Mesendoderm (in vitro differentiated cells): ENCODE data around the gene MAEA.
A peak's percentile ranks its signal among the peaks of the same experiment; 100 is the strongest.

Source experiments
- DNase-seq: peaks from one replicate; pipeline ENCODE4 v3.0.0; 2013
- H2AK5ac ChIP-seq: 2 replicates; pipeline ENCODE4 v1.6.1; 2013; ENCODE audit warnings: low read length, inconsistent platforms
- H2BK120ac ChIP-seq: 2 replicates; pipeline ENCODE4 v1.6.1; 2013; ENCODE audit warnings: low read depth, mild to moderate bottlenecking, low read length, moderate library complexity, mixed read lengths
- H2BK15ac ChIP-seq: replicated peaks from 2 replicates; pipeline ENCODE4 v1.6.1; 2013; ENCODE audit warnings: low read depth, mild to moderate bottlenecking, moderate library complexity
- H2BK5ac ChIP-seq: 2 replicates; pipeline ENCODE4 v1.6.1; 2013; ENCODE audit warnings: low read length, inconsistent platforms
- H3K18ac ChIP-seq: 2 replicates; pipeline ENCODE4 v1.6.1; 2013; ENCODE audit warnings: mild to moderate bottlenecking, low read length, mixed read lengths
- H3K23ac ChIP-seq: one replicate; pipeline ENCODE4 v1.6.1; 2013; ENCODE audit warnings: low read length
- H3K27ac ChIP-seq: 2 replicates; pipeline ENCODE4 v1.5.1; 2013; ENCODE audit warnings: low read depth, mild to moderate bottlenecking, inconsistent platforms, low read length, moderate library complexity
- H3K27me3 ChIP-seq: 2 replicates; pipeline ENCODE4 v1.6.1; 2013; ENCODE audit warnings: low read length, control low read depth, mild to moderate bottlenecking, inconsistent platforms; ENCODE audit not compliant: insufficient read depth, poor library complexity
- H3K36me3 ChIP-seq: 2 replicates; pipeline ENCODE4 v1.6.1; 2013; ENCODE audit warnings: low read length, inconsistent platforms; ENCODE audit not compliant: control insufficient read depth, insufficient read depth
- H3K4ac ChIP-seq: one replicate; pipeline ENCODE4 v1.6.1; 2013; ENCODE audit warnings: low read depth, mild to moderate bottlenecking, low read length, moderate library complexity
- H3K4me1 ChIP-seq: 2 replicates; pipeline ENCODE4 v1.6.1; 2013; ENCODE audit warnings: low read depth, low read length, inconsistent platforms; ENCODE audit not compliant: control insufficient read depth
- H3K4me2 ChIP-seq: 2 replicates; pipeline ENCODE4 v1.6.1; 2013; ENCODE audit warnings: low read length
- H3K4me3 ChIP-seq: 2 replicates; pipeline ENCODE4 v1.5.1; 2013; ENCODE audit warnings: mild to moderate bottlenecking, low read length
- H3K56ac ChIP-seq: one replicate; pipeline ENCODE4 v1.6.1; 2013; ENCODE audit warnings: low read length
- H3K79me1 ChIP-seq: 2 replicates; pipeline ENCODE4 v1.6.1; 2013; ENCODE audit warnings: low read length, inconsistent platforms
- H3K79me2 ChIP-seq: 2 replicates; pipeline ENCODE4 v1.6.1; 2013; ENCODE audit warnings: mild to moderate bottlenecking, low read length; ENCODE audit not compliant: control insufficient read depth, insufficient read depth
- H3K9ac ChIP-seq: 2 replicates; pipeline ENCODE4 v1.6.1; 2013; ENCODE audit warnings: low read length, inconsistent platforms
- H4K5ac ChIP-seq: one replicate; pipeline ENCODE4 v1.6.1; 2013; ENCODE audit warnings: low read length
- H4K8ac ChIP-seq: one replicate; pipeline ENCODE4 v1.6.1; 2013; ENCODE audit warnings: low read depth, mild to moderate bottlenecking, control low read depth, low read length, moderate library complexity
- WGBS: extraction: QIAGEN DNeasy Blood & Tissue Kit; methylation state at CpG from one replicate; pipeline ENCODE4 v1.1.7; 2013; ENCODE audit warnings: low lambda C conversion rate, missing lambda C conversion rate; ENCODE audit not compliant: insufficient coverage; ENCODE audit errors: extremely low coverage; 5-methylcytosine and 5-hydroxymethylcytosine counted together

MAEA gene

DNA sequence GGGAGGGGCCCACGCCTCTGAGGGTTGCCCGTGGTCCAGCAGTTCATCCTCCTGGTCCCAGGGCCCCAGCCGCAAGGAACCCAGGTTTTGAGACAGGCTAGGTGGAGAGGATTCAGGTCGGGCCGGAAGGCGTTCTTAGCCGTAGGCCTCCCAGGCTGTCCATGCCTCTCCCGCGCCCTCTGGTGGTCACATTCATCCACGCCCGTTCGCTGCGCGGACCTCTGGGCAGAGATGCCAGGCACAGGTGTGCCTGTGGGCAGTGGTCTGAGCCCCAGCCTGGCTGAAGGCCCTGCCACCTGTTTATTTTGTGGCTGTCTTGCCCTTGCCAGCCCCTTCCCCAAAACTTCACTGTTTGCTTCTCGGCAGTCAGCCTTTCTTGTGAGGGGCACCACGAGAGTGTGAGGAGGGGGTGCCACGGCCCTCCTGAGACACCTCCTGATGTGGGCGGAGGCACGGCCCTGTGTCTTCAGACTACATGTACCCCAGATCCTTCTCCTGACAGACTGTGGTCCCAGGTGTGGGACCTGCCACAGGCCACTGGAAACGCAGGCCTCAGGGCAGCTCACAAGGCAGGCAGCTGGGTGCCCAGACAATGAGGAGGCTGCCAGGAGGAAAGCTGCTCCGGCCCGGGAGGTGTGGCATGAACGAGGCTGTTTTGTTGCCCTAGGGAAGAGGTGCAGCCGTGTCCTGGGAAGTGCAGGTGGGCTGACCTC lies 62.3 kb downstream of the MAEA start:
- no peak overlapping the region for H3K4ac ChIP-seq
- peak; percentile 78 for DNase-seq
- H3K79me1 ChIP-seq: peaks cover 5% of the 10 kb centered on the region
- no peaks in the 10 kb centered on the region for H3K79me2 ChIP-seq
- H2BK5ac ChIP-seq: no peak overlapping the region
- no peak overlapping the region for H3K4me3 ChIP-seq
- no peak overlapping the region for H4K5ac ChIP-seq
- H2BK120ac ChIP-seq: no peak overlapping the region
- no peaks in the 10 kb centered on the region for H3K27me3 ChIP-seq
- no peak overlapping the region for H2AK5ac ChIP-seq
- no peak overlapping the region for H3K4me2 ChIP-seq
- no peak overlapping the region for H3K23ac ChIP-seq
- no peak overlapping the region for H4K8ac ChIP-seq
- H3K36me3 ChIP-seq: no peaks in the 10 kb centered on the region
- H3K9ac ChIP-seq: no peak overlapping the region
- no CpG with 5 or more reads among the region's 24 CpGs for WGBS
- peak overlapping the region; percentile 62 for H3K56ac ChIP-seq
- no peak overlapping the region for H3K27ac ChIP-seq
- H2BK15ac ChIP-seq: no peak overlapping the region
- no peaks in the 10 kb centered on the region for H3K4me1 ChIP-seq
- no peak overlapping the region for H3K18ac ChIP-seq

DNA sequence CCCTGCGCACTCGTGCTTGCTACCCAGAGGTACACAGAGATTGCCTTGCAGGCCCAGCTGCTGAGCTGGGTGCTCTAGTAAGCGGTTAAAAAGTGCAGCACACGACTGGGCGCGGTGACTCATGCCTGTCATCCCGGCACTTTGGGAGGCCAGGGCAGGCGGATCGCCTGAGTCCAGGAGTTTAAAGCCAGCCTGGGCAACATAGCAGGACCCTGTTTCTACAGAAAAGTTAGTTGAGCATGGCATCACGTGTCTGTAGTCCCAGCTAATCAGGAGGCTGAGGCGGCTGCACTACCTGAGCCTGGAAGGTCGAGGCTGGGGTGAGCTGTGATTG lies 62.8 kb downstream of the MAEA start:
- Histone ChIP-seq H3K9ac (no peak overlapping the region), H3K4me3 (no peak overlapping the region), H2AK5ac (no peak overlapping the region), H3K4ac (no peak overlapping the region), H3K56ac (no peak overlapping the region), H3K4me2 (no peak overlapping the region), H2BK120ac (no peak overlapping the region), H4K8ac (no peak overlapping the region), H3K18ac (no peak overlapping the region), H3K27me3 (no peaks in the 10 kb centered on the region), H3K79me1 (peaks cover 5% of the 10 kb centered on the region), H3K79me2 (no peaks in the 10 kb centered on the region), H2BK15ac (no peak overlapping the region), H4K5ac (no peak overlapping the region), H3K23ac (no peak overlapping the region), H3K27ac (no peak overlapping the region), H3K36me3 (no peaks in the 10 kb centered on the region), H3K4me1 (no peaks in the 10 kb centered on the region), H2BK5ac (no peak overlapping the region)
- no peak for DNase-seq
- whole genome bisulfite sequencing: no CpG with 5 or more reads among the region's 12 CpGs

DNA sequence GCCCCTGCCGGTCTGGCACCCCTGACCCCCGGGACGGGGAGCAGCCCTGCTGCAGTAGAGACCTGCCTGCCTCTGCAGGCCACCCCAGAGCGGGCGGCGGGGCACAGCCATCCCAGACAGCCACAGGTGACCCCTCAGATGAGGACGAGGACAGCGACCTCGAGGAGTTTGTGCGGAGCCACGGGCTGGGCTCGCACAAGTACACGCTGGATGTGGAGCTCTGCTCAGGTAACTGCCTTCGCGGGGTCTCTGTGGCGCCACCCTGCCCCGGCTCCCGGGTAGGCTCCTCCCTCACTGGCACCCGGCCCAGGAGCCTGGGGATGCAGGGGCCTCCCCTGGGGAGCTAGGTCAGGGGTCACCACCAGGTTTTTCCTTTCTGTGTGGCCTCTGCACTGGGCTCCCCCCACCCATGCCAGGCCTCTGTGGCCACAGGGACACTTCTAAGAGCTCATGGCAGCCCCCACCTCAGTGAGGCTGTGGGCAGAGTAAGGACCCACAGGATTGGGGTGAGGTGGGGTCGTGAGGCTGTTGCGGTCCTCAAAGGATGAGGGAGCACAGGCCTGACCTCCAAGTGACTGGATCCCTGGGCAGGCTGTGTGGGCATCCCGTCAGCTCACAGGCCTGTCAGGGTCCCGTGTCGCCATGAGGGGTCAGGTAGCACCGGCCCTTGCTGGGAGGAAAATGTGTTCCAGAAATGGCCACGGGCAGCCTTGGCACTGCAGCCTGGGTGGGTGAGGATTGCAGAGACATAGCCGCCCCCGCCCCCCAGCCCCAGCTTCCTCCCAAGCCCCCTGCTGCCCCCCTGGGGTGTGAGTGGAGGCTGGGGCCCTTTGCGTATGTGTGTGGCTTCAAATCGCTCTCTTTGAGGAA lies 63.7 kb downstream of the MAEA start:
- Histone ChIP-seq H3K4me1 (no peaks in the 10 kb centered on the region), H2BK15ac (no peak overlapping the region)
- DNase-seq: no peak

DNA sequence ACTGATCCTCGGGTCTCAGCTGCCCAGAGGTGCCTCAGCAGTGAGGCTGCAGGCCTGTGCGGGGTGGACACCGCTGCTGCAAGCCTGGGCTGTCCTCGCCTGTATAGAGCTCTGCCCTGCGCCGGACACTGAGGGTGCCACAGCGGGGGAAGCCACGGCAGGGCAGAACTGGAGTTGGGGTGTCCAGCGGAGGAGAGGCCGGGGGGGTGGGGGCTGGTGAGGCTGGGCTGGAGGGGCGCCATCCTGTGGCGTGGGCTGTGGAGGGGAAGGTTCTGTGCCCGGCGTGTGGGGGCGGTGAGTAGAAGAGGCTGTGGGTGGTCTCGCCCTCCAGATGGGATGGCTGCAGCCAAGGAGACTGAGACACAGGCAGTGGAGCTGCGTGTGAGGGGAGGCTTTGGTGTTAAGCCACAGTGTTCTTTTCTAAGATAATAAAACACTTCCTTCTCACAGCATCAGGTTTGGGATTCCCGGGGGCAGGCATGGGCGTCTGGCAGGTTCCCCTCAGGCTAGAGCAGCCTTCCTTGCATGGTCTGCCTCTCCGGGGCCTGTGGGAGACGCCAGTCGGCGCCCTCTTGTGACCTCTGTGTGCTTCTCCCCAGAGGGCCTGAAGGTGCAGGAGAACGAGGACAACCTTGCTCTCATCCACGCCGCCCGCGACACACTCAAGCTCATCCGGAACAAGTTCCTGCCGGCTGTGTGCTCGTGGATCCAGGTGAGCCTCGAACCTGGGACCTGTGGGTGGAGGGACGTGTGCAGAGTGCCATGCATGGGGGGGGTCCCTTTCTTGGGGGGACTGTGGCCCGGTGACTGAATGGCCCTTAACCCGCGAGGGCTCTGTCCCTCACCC lies 64.7 kb downstream of the MAEA start:
- WGBS: no CpG with 5 or more reads among the region's 36 CpGs
- no peak overlapping the region for H4K8ac ChIP-seq
- no peak overlapping the region for H2BK120ac ChIP-seq
- no peak overlapping the region for H3K4ac ChIP-seq
- H3K56ac ChIP-seq: no peak overlapping the region
- H3K79me2 ChIP-seq: no peaks in the 10 kb centered on the region
- H3K4me2 ChIP-seq: no peak overlapping the region
- H3K4me3 ChIP-seq: no peak overlapping the region
- peaks cover 2% of the 10 kb centered on the region for H3K79me1 ChIP-seq
- H2AK5ac ChIP-seq: no peak overlapping the region
- no peak overlapping the region for H2BK15ac ChIP-seq
- no peak overlapping the region for H4K5ac ChIP-seq
- no peak overlapping the region for H3K27ac ChIP-seq
- no peaks in the 10 kb centered on the region for H3K4me1 ChIP-seq
- DNase-seq: peak; percentile 53
- H3K36me3 ChIP-seq: no peaks in the 10 kb centered on the region
- H3K9ac ChIP-seq: no peak overlapping the region
- no peak overlapping the region for H3K18ac ChIP-seq
- H2BK5ac ChIP-seq: no peak overlapping the region
- no peak overlapping the region for H3K23ac ChIP-seq
- H3K27me3 ChIP-seq: no peaks in the 10 kb centered on the region

More for the DNA sequence above, 63.7 kb downstream of the MAEA start:
- no peak overlapping the region for H3K27ac ChIP-seq
- H3K4ac ChIP-seq: no peak overlapping the region
- H3K4me2 ChIP-seq: no peak overlapping the region
- H2BK120ac ChIP-seq: no peak overlapping the region
- no peak overlapping the region for H4K5ac ChIP-seq
- no peak overlapping the region for H3K56ac ChIP-seq
- H3K36me3 ChIP-seq: no peaks in the 10 kb centered on the region
- peaks cover 5% of the 10 kb centered on the region for H3K79me1 ChIP-seq
- no peaks in the 10 kb centered on the region for H3K79me2 ChIP-seq
- no peak overlapping the region for H3K18ac ChIP-seq
- no peak overlapping the region for H2BK5ac ChIP-seq
- H3K27me3 ChIP-seq: no peaks in the 10 kb centered on the region
- H3K23ac ChIP-seq: no peak overlapping the region
- no CpG with 5 or more reads among the region's 30 CpGs for WGBS
- no peak overlapping the region for H3K4me3 ChIP-seq
- no peak overlapping the region for H2AK5ac ChIP-seq
- no peak overlapping the region for H4K8ac ChIP-seq
- no peak overlapping the region for H3K9ac ChIP-seq

DNA sequence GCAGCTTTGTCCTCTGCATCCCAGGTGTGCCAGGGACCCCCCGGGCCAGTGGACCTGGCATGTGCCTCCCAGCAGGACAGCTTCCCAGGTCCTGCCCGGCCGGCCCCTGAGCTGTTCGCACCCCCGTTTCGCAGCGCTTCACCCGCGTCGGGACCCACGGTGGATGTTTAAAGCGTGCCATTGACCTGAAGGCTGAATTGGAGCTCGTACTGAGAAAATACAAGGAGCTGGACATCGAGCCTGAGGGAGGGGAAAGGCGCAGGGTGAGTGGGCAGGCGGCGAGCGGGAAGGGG lies 65.2 kb downstream of the MAEA start:
- H2BK5ac ChIP-seq: no peak overlapping the region
- no peak overlapping the region for H3K4me3 ChIP-seq
- no peaks in the 10 kb centered on the region for H3K27me3 ChIP-seq
- H3K9ac ChIP-seq: no peak overlapping the region
- WGBS: no CpG with 5 or more reads among the region's 18 CpGs
- H3K56ac ChIP-seq: no peak overlapping the region
- H3K4ac ChIP-seq: no peak overlapping the region
- no peaks in the 10 kb centered on the region for H3K36me3 ChIP-seq
- no peak overlapping the region for H3K23ac ChIP-seq
- no peak overlapping the region for H3K27ac ChIP-seq
- no peak overlapping the region for H3K4me2 ChIP-seq
- no peak overlapping the region for H4K8ac ChIP-seq
- H2BK120ac ChIP-seq: no peak overlapping the region
- H2BK15ac ChIP-seq: no peak overlapping the region
- H3K4me1 ChIP-seq: no peaks in the 10 kb centered on the region
- peaks cover under 1% of the 10 kb centered on the region for H3K79me1 ChIP-seq
- DNase-seq: no peak
- no peak overlapping the region for H4K5ac ChIP-seq
- no peak overlapping the region for H2AK5ac ChIP-seq
- H3K18ac ChIP-seq: no peak overlapping the region
- no peaks in the 10 kb centered on the region for H3K79me2 ChIP-seq
